Trophoblast cell (in vitro differentiated cells and primary cell): ENCODE results near the gene MAP2K7.
"Not testable (repeated sequence)": the region's sequence is repeated elsewhere in the genome, so short reads cannot be mapped to it uniquely, and the experiment has no call there.

Experiments used
- DNase-seq, 2 donors: peaks; one replicate each; pipeline ENCODE4 v3.0.0-alpha.2; 2016
- H2AFZ ChIP-seq: 2 replicates; pipeline ENCODE4 v1.6.1; 2013; ENCODE audit warnings: low read length, moderate library complexity, mild to moderate bottlenecking; ENCODE audit not compliant: insufficient read depth, poor library complexity
- H2AK5ac ChIP-seq: 2 replicates; pipeline ENCODE4 v1.6.1; 2013; ENCODE audit warnings: mild to moderate bottlenecking, low read length
- H2BK120ac ChIP-seq: 2 replicates; pipeline ENCODE4 v1.6.1; 2013; ENCODE audit warnings: low read length, mild to moderate bottlenecking, moderate library complexity; ENCODE audit not compliant: insufficient read depth, poor library complexity
- H2BK12ac ChIP-seq: 2 replicates; pipeline ENCODE4 v1.6.1; 2013; ENCODE audit warnings: mild to moderate bottlenecking, low read length, moderate library complexity
- H2BK5ac ChIP-seq: 2 replicates; pipeline ENCODE4 v1.6.1; 2013; ENCODE audit warnings: low read length, low read depth, moderate library complexity, mild to moderate bottlenecking; ENCODE audit not compliant: poor library complexity
- H3K14ac ChIP-seq: 2 replicates; pipeline ENCODE4 v1.6.1; 2013; ENCODE audit warnings: mild to moderate bottlenecking, low read length
- H3K18ac ChIP-seq: 2 replicates; pipeline ENCODE4 v1.6.1; 2013; ENCODE audit warnings: mild to moderate bottlenecking, low read length
- H3K23ac ChIP-seq: 2 replicates; pipeline ENCODE4 v1.6.1; 2013; ENCODE audit warnings: low read length
- H3K27ac ChIP-seq: 2 replicates; pipeline ENCODE4 v1.5.1; 2013; ENCODE audit warnings: low read depth, mild to moderate bottlenecking, inconsistent platforms, low read length, moderate library complexity
- H3K27me3 ChIP-seq: 2 replicates; pipeline ENCODE4 v1.6.1; 2013; ENCODE audit warnings: inconsistent platforms, mild to moderate bottlenecking, low read length, moderate library complexity; ENCODE audit not compliant: insufficient read depth
- H3K36me3 ChIP-seq, 2 experiments: 1 replicate in 1 of 2; 2 replicates in 1 of 2; pipeline ENCODE4 v1.6.1; 2013; ENCODE audit warnings: low read length in 2 of 2, mild to moderate bottlenecking in 2 of 2, moderate library complexity in 1 of 2; ENCODE audit not compliant: insufficient read depth in 2 of 2, control insufficient read depth in 1 of 2
- H3K4ac ChIP-seq: 2 replicates; pipeline ENCODE4 v1.6.1; 2013; ENCODE audit warnings: low read depth, mild to moderate bottlenecking, low read length, moderate library complexity
- H3K4me1 ChIP-seq, 2 experiments: 1 replicate in 1 of 2; 2 replicates in 1 of 2; pipeline ENCODE4 v1.6.1; 2013; ENCODE audit warnings: low read length in 2 of 2, mild to moderate bottlenecking in 2 of 2, moderate library complexity in 1 of 2; ENCODE audit not compliant: insufficient read depth in 2 of 2, control insufficient read depth in 1 of 2
- H3K4me2 ChIP-seq: 2 replicates; pipeline ENCODE4 v1.6.1; 2013; ENCODE audit warnings: inconsistent platforms, mild to moderate bottlenecking, low read length, moderate library complexity
- H3K4me3 ChIP-seq: 2 replicates; pipeline ENCODE4 v1.5.1; 2013; ENCODE audit warnings: mild to moderate bottlenecking, low read depth, low read length, inconsistent platforms
- H3K79me1 ChIP-seq: one replicate; pipeline ENCODE4 v1.6.1; 2013; ENCODE audit warnings: low read length
- H3K79me2 ChIP-seq: 2 replicates; pipeline ENCODE4 v1.6.1; 2013; ENCODE audit warnings: low read length, mild to moderate bottlenecking; ENCODE audit not compliant: control insufficient read depth, insufficient read depth, poor library complexity
- H3K9ac ChIP-seq: 2 replicates; pipeline ENCODE4 v1.6.1; 2013; ENCODE audit warnings: mild to moderate bottlenecking, low read length
- H3K9me3 ChIP-seq: 2 replicates; pipeline ENCODE4 v1.6.1; 2013; ENCODE audit warnings: low read depth, mild to moderate bottlenecking, control low read depth, inconsistent platforms, low read length; ENCODE audit not compliant: insufficient read depth
- H4K12ac ChIP-seq: 2 replicates; pipeline ENCODE4 v1.6.1; 2013; ENCODE audit warnings: low read depth, mild to moderate bottlenecking, low read length, moderate library complexity
- H4K8ac ChIP-seq: 2 replicates; pipeline ENCODE4 v1.6.1; 2013; ENCODE audit warnings: low read depth, mild to moderate bottlenecking, low read length, moderate library complexity
- H4K91ac ChIP-seq: one replicate; pipeline ENCODE4 v1.6.1; 2013; ENCODE audit warnings: low read depth, mild to moderate bottlenecking, low read length, moderate library complexity
- WGBS: extraction: QIAGEN DNeasy Blood & Tissue Kit; methylation state at CpG from one replicate; pipeline ENCODE4 v1.1.7; 2013; ENCODE audit warnings: missing lambda C conversion rate; ENCODE audit not compliant: insufficient read length, insufficient coverage; ENCODE audit errors: extremely low coverage; 5-methylcytosine and 5-hydroxymethylcytosine counted together

The MAP2K7 gene

DNA sequence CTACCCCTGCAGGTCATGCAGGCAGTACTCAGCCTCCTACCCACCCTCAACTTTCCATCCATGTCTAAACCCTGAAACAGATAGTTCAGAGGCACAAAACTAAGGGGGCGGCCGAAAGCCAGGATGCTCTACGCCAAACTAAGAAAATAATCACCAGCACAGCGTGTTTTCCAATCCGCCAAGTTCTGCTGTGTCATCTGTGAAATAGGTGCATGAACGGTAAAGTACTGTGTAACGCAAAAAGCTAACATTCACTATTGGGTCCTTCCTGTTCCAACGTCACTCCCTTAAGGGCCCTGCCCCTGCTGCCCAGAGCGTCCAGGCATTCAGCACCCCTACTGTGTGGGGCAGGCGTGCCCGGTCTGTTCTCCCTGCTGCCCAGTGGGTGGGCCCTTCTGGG lies 52.0 kb downstream of the MAP2K7 start:
- Histone ChIP-seq H3K4ac (no peak overlapping the region), H3K4me2 (no peak overlapping the region), H2BK12ac (no peak overlapping the region), H4K12ac (no peak overlapping the region), H3K9ac (no peak overlapping the region), H3K36me3 (peaks cover 11 to 19% of the 10 kb centered on the region in 2 experiments), H2AFZ (no peak overlapping the region), H3K4me1 (peaks cover 0 to 3% of the 10 kb centered on the region in 2 experiments), H3K4me3 (no peak overlapping the region), H3K27ac (no peak overlapping the region), H3K23ac (no peak overlapping the region), H3K27me3 (no peaks in the 10 kb centered on the region), H2BK120ac (no peak overlapping the region), H2AK5ac (no peak overlapping the region), H3K79me1 (no peaks in the 10 kb centered on the region), H3K79me2 (no peaks in the 10 kb centered on the region), H3K14ac (no peak overlapping the region), H3K18ac (no peak overlapping the region), H4K91ac (no peak overlapping the region), H3K9me3 (no peaks in the 10 kb centered on the region), H2BK5ac (no peak overlapping the region), H4K8ac (no peak overlapping the region)
- DNase-seq, result no peak
- WGBS, result no CpG with 5 or more reads among the region's 11 CpGs

DNA sequence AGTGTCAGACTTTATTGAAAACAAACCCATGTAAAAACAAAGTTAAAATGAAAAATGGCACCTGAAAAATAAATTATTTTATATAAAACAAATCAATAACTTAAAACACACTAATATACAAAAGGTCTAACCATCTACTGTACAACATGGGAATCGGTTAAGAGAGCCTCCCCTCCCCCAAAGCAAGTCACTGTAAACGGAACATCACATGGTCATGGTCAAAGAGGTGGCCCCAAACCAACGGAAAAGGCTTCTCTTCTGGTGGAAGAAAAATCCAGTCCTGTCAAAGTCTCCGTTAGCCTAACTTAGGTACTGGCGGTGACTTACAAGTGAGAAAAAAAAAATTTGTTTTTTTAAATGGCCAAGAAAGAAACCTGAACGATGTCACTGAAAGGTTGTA lies 55.5 kb downstream of the MAP2K7 start:
- H3K36me3 ChIP-seq, result peaks cover 31 to 43% of the 10 kb centered on the region in 2 experiments
- no peak overlapping the region for H3K14ac ChIP-seq
- H3K27me3 ChIP-seq, result no peaks in the 10 kb centered on the region
- no peaks in the 10 kb centered on the region for H3K79me2 ChIP-seq
- H2AFZ ChIP-seq, result no peak overlapping the region
- H4K91ac ChIP-seq, result no peak overlapping the region
- no peak overlapping the region for H2BK5ac ChIP-seq
- no CpG with 5 or more reads among the region's 6 CpGs for WGBS
- no peaks in the 10 kb centered on the region for H3K79me1 ChIP-seq
- H3K4me2 ChIP-seq, result no peak overlapping the region
- no peak for DNase-seq
- no peak overlapping the region for H3K4ac ChIP-seq
- H3K9ac ChIP-seq, result no peak overlapping the region
- H3K23ac ChIP-seq, result no peak overlapping the region
- no peak overlapping the region for H4K8ac ChIP-seq
- H2AK5ac ChIP-seq, result no peak overlapping the region
- H4K12ac ChIP-seq, result no peak overlapping the region
- H3K18ac ChIP-seq, result no peak overlapping the region
- no peak overlapping the region for H3K27ac ChIP-seq
- no peak overlapping the region for H2BK12ac ChIP-seq
- no peak overlapping the region for H3K4me3 ChIP-seq
- no peak overlapping the region for H2BK120ac ChIP-seq
- no peaks in the 10 kb centered on the region for H3K9me3 ChIP-seq
- no peaks in the 10 kb centered on the region for H3K4me1 ChIP-seq

DNA sequence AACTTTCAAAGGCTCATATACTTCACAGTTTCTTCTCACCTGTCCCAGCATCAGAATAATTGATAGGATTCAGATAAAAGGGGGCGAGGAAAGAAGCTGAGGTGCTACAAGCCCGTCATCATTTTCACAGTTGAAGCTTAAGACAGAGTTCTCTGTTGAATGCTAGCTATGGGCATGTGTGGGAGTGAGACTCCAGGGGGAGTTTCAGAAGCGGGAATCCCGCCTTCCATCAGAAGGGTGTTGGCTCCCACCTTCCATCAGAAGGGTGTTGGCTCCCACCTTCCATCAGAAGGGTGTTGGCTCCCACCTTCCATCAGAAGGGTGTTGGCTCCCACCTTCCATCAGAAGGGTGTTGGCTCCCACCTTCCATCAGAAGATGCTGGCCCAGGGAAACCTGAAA lies 57.4 kb downstream of the MAP2K7 start:
- H3K4me1 ChIP-seq, result peaks cover 4 to 11% of the 10 kb centered on the region in 2 experiments
- H2AFZ ChIP-seq, H3K9me3 ChIP-seq, DNase-seq, H2AK5ac ChIP-seq, H3K14ac ChIP-seq, H3K9ac ChIP-seq, H2BK12ac ChIP-seq, H3K79me1 ChIP-seq, H3K23ac ChIP-seq, H4K8ac ChIP-seq, H2BK120ac ChIP-seq, H3K4me2 ChIP-seq, H3K4ac ChIP-seq, H3K18ac ChIP-seq, H4K91ac ChIP-seq, H3K27me3 ChIP-seq, H3K4me3 ChIP-seq, H4K12ac ChIP-seq, H3K79me2 ChIP-seq, H3K27ac ChIP-seq, H2BK5ac ChIP-seq: not testable (repeated sequence)
- peaks cover 38 to 57% of the 10 kb centered on the region in 2 experiments for H3K36me3 ChIP-seq
- no CpG with 5 or more reads among the region's 4 CpGs for WGBS

DNA sequence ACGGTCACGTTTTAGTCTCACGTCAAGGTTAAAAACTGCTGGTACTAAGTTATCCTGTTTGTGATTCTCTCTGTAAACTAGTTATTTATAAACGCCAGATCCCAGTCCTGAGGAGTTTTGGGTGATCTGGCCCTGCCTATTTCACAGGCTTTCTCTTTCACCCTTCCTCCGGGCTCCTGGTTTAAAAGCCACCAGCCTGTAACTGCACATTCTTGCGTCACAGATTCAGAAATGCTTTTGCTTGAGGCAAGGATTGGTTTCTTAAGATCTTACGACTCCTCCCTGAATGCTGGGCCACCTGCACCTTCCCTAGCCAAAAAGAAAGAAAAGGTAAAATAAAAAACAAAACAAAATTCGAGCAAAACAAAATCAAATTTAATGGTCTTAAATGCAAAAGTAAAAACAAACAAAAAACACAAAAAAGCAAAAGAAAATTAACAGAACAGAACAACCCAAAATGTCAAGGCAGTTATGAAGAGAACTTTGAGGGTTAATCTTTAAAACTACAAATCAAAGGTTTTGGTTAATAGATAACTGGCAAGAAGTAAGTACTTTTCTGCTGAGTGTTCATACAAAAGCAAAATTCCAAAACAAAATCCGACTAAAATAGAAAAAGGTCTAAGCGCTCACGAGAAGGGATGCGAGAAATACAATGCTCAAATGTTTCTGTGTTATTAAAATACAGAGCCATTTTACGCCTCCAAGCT lies 58.4 kb downstream of the MAP2K7 start:
- H4K8ac ChIP-seq, result no peak overlapping the region
- H3K27ac ChIP-seq, result no peak overlapping the region
- H2AK5ac ChIP-seq, result no peak overlapping the region
- peaks cover 45 to 62% of the 10 kb centered on the region in 2 experiments for H3K36me3 ChIP-seq
- no peak overlapping the region for H3K4me2 ChIP-seq
- H2AFZ ChIP-seq, result no peak overlapping the region
- H3K4me3 ChIP-seq, result no peak overlapping the region
- no peak overlapping the region for H4K12ac ChIP-seq
- peak; percentile 61 to 78 for DNase-seq
- no peak overlapping the region for H3K9ac ChIP-seq
- H3K79me2 ChIP-seq, result no peaks in the 10 kb centered on the region
- H3K4ac ChIP-seq, result no peak overlapping the region
- H2BK12ac ChIP-seq, result no peak overlapping the region
- no peak overlapping the region for H3K14ac ChIP-seq
- no peak overlapping the region for H3K18ac ChIP-seq
- no CpG with 5 or more reads among the region's 13 CpGs for WGBS
- no peak overlapping the region for H2BK120ac ChIP-seq
- H2BK5ac ChIP-seq, result no peak overlapping the region
- no peaks in the 10 kb centered on the region for H3K9me3 ChIP-seq
- no peak overlapping the region for H3K23ac ChIP-seq
- H3K4me1 ChIP-seq, result peaks cover 4 to 11% of the 10 kb centered on the region in 2 experiments
- no peaks in the 10 kb centered on the region for H3K27me3 ChIP-seq
- H3K79me1 ChIP-seq, result peaks cover 4% of the 10 kb centered on the region
- no peak overlapping the region for H4K91ac ChIP-seq
